GM19035 (cell line): ENCODE data around the gene HPCA.

ENCODE experiments used
- ATAC-seq: cut with Tn5 transposase; IDR thresholded peaks from one replicate; pipeline ENCODE4 v1.9.1; 2021; ENCODE audit not compliant: unreplicated experiment

Gene HPCA

GRCh38 chr1:32870615-32871363 is 15.5 kb upstream of the HPCA start, which contains the start of gene FNDC5:
Gene FNDC5 (minus strand): TSS chr1:32870912.
- ATAC-seq = no peak

GRCh38 chr1:32871364-32872191 is 14.7 kb upstream of the HPCA start:
- no peak for ATAC-seq

GRCh38 chr1:32872192-32872460 is 14.2 kb upstream of the HPCA start:
- ATAC-seq = no peak

- ATAC-seq = no peak
These were observed 12.8 kb upstream of the HPCA start for GRCh38 chr1:32873484-32873883.

- ATAC-seq = no peak
These were observed 11.2 kb upstream of the HPCA start for GRCh38 chr1:32874860-32875752.

- ATAC-seq = no peak
These were observed 9.7 kb upstream of the HPCA start for GRCh38 chr1:32876341-32877210.

- ATAC-seq = no peak
These were observed 8.8 kb upstream of the HPCA start for GRCh38 chr1:32877211-32878110.

GRCh38 chr1:32878183-32878582 is 8.1 kb upstream of the HPCA start:
- ATAC-seq = no peak

GRCh38 chr1:32878637-32879041 is 7.7 kb upstream of the HPCA start:
- no peak for ATAC-seq

GRCh38 chr1:32881291-32881690 is 5.0 kb upstream of the HPCA start:
- no peak for ATAC-seq

GRCh38 chr1:32881871-32882850 is 4.1 kb upstream of the HPCA start:
- no peak for ATAC-seq

- ATAC-seq = no peak
These were observed 2.8 kb upstream of the HPCA start for GRCh38 chr1:32883338-32884031.

GRCh38 chr1:32884032-32884372 is 2.3 kb upstream of the HPCA start:
- no peak for ATAC-seq

- ATAC-seq = no peak
These were observed 1.6 kb upstream of the HPCA start for GRCh38 chr1:32884726-32885125.

GRCh38 chr1:32885676-32886003 is 651 bp upstream of the HPCA start:
- ATAC-seq = no peak

GRCh38 chr1:32886828-32887414 is 630 bp downstream of the HPCA start:
- no peak for ATAC-seq

- ATAC-seq = no peak
These were observed 1.3 kb downstream of the HPCA start for GRCh38 chr1:32887623-32888022.

- ATAC-seq = no peak
These were observed 1.8 kb downstream of the HPCA start for GRCh38 chr1:32888134-32888533.
